Testis (tissue), 3 donors: ENCODE data around the gene VWA5B2. TPM values are rescaled to one million over a fixed set of nuclear protein-coding genes. Genes with fewer than 3 reads are reported as not detected.
"Not testable (repeated sequence)": the region's sequence is repeated elsewhere in the genome, so short reads cannot be mapped to it uniquely, and the experiment has no call there.

Experiments
- DNase-seq: peaks from one replicate; pipeline ENCODE4 v3.0.0-alpha.2; 2019
- H3K27ac ChIP-seq, 2 donors: fragments of 200-600 bp; sonication (generic); one replicate each; pipeline ENCODE4 v1.5.1; 2019
- H3K27me3 ChIP-seq: fragments of 200-600 bp; sonication (generic); one replicate; pipeline ENCODE4 v1.5.1; 2019
- H3K36me3 ChIP-seq: fragments of 200-600 bp; sonication (generic); one replicate; pipeline ENCODE4 v1.5.1; 2017; ENCODE audit warnings: low read depth; ENCODE audit errors: missing control alignments
- H3K4me1 ChIP-seq: fragments of 200-600 bp; sonication (generic); one replicate; pipeline ENCODE4 v1.5.1; 2019
- H3K4me3 ChIP-seq, 2 donors: fragments of 200-600 bp; sonication (generic); one replicate each; pipeline ENCODE4 v1.5.1; 2017 to 2019
- H3K9me3 ChIP-seq: fragments of 200-600 bp; sonication (generic); one replicate; pipeline ENCODE4 v1.5.1; 2017
- POLR2A ChIP-seq: fragments of 450-650 bp; IDR thresholded peaks from one replicate; pipeline ENCODE4 v1.6.1; 2017; ENCODE audit warnings: antibody characterized with exemption, mild to moderate bottlenecking, moderate library complexity
- WGBS, 2 donors: methylation state at CpG; one replicate each; pipeline ENCODE4 v1.1.5; 2018; 5-methylcytosine and 5-hydroxymethylcytosine counted together
- intact Hi-C: fragments of 100-400 bp; cut with DNase I; formaldehyde crosslinking; loops from one replicate; pipeline ENCODE4 v1.15.1; 2023; ENCODE audit warnings: low total_unique reads
- polyA plus RNA-seq: library from polyadenylated mRNA; stranded (reverse); fragments of 350-450 nt; fragmentation: Illumina TruSeq; extraction: RNeasy Lipid Tissue Mini Kit (QIAGEN cat#74804); gene quantifications from one replicate; pipeline ENCODE4 v1.2.3, GENCODE V29; 2014; ENCODE audit warnings: low read depth, low replicate concordance; ENCODE audit not compliant: insufficient read depth
- total RNA-seq, 2 donors: library from RNA; depleted of rRNA; stranded (reverse); fragments of >200 nt; gene quantifications; one replicate each; pipeline ENCODE4 v1.2.3, GENCODE V29; 2016
- TF ChIP-seq, protein P1 (sequence below), 3 experiments: fragments of 450-650 bp in 2 of 3; fragments of 200-600 bp in 1 of 3; sonication (generic) in 1 of 3; IDR thresholded peaks; one replicate each; pipeline ENCODE4 v1.5.1; 2016 to 2019; ENCODE audit warnings: antibody characterized with exemption in 3 of 3, mild to moderate bottlenecking in 2 of 3, moderate library complexity in 1 of 3

The VWA5B2 gene
- total and polyA plus RNA-seq, 3 donors from 2014 or later: 2.5 to 17.6 (median 13.8) TPM

GRCh38 chr3:184261270-184261853 lies 32.0 kb downstream of the VWA5B2 start, which contains the start of gene CAMK2N2:
Gene CAMK2N2, minus strand, starts transcription at chr3:184261553. Its CDS starts 268 bp downstream, at chr3:184261285.
- no peak within 1 kb of the TSS for H3K27ac ChIP-seq
- H3K27me3 ChIP-seq: no peaks in the 10 kb centered on the region
- H3K36me3 ChIP-seq: no peaks in the 10 kb centered on the region
- H3K4me1 ChIP-seq: peaks cover 25% of the 10 kb centered on the region
- no peak for TF ChIP-seq POLR2A
- TF ChIP-seq, protein P1, sequence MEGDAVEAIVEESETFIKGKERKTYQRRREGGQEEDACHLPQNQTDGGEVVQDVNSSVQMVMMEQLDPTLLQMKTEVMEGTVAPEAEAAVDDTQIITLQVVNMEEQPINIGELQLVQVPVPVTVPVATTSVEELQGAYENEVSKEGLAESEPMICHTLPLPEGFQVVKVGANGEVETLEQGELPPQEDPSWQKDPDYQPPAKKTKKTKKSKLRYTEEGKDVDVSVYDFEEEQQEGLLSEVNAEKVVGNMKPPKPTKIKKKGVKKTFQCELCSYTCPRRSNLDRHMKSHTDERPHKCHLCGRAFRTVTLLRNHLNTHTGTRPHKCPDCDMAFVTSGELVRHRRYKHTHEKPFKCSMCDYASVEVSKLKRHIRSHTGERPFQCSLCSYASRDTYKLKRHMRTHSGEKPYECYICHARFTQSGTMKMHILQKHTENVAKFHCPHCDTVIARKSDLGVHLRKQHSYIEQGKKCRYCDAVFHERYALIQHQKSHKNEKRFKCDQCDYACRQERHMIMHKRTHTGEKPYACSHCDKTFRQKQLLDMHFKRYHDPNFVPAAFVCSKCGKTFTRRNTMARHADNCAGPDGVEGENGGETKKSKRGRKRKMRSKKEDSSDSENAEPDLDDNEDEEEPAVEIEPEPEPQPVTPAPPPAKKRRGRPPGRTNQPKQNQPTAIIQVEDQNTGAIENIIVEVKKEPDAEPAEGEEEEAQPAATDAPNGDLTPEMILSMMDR (IDR thresholded peaks at IDR 0.05): no peak
- 2 to 3% methylated on average over 11 to 44 of the region's 67 CpGs for WGBS, 2 donors
- peak within 1 kb of the TSS; percentile 26 to 53 for H3K4me3 ChIP-seq
- DNase-seq: peak; percentile 56
- intact Hi-C loops: no loop called here
- H3K9me3 ChIP-seq: no peaks in the 10 kb centered on the region

- no peak overlapping the region for H3K27ac ChIP-seq
- TF ChIP-seq POLR2A: no peak
- TF ChIP-seq, protein P1 (IDR thresholded peaks at IDR 0.05): no peak
- H3K4me1 ChIP-seq: peaks cover 25% of the 10 kb centered on the region
- H3K4me3 ChIP-seq: peak overlapping the region in 1 of 2 donors; percentile 53
- DNase-seq: peak; percentile 34
- H3K9me3 ChIP-seq: no peaks in the 10 kb centered on the region
- no peaks in the 10 kb centered on the region for H3K36me3 ChIP-seq
- WGBS, 2 donors: 1 to 2% methylated on average over 33 to 64 of the region's 66 CpGs
- H3K27me3 ChIP-seq: no peaks in the 10 kb centered on the region
- intact Hi-C loops: no loop called here
Measured at GRCh38 chr3:184261854-184262763, 32.7 kb downstream of the VWA5B2 start.

DNA sequence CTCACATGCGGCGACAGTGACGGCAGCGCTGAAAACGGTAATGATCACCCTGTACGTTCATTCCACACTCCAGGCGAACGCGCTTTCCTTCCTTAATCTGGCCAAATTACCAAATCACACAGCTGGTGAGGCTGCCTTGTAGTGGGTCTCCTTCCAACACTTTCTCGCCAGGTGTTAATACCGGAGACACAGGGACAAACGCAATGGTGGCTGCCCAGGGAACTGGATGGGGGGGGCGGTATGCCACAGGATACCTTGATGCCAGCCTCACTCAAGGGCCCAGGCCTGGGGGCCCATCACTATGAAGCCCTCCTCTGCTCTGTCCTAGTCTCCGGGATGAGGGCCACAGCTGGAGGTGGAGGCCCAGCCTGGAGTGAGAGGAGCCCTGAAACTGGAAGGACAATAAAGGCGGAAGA lies 33.4 kb downstream of the VWA5B2 start:
- H3K4me1 ChIP-seq: peaks cover 25% of the 10 kb centered on the region
- no peak for DNase-seq
- WGBS, 2 donors: 11 to 27% methylated on average over 3 to 15 of the region's 15 CpGs

DNA sequence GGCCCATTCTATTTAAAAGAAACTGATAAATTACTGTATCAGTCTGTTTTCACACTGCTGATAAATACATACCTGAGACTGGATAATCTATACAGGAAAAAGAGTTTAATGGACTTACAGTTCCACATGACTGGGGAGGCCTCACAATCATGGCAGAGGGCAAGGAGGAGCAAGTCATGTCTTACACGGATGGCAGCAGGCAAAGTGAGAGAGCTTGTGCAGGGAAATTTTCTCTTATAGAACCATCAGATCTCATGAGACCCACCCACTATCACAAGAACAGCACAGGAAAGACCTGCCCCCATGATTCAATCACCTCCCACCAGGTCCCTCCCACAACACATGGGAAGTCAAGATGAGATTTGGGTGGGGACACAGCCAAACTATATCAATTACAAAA lies 37.9 kb downstream of the VWA5B2 start:
- H3K4me1 ChIP-seq, H3K4me3 ChIP-seq, H3K27ac ChIP-seq, H3K9me3 ChIP-seq, H3K27me3 ChIP-seq, intact Hi-C loops, H3K36me3 ChIP-seq, DNase-seq: not testable (repeated sequence)
- WGBS, 2 donors: 86 to 92% methylated on average over 1 of the region's 1 CpG

More for the DNA sequence above, 33.4 kb downstream of the VWA5B2 start:
- intact Hi-C loops: no loop called here
- Histone ChIP-seq H3K27me3 (no peaks in the 10 kb centered on the region), H3K36me3 (no peaks in the 10 kb centered on the region), H3K27ac (no peak overlapping the region), H3K9me3 (no peaks in the 10 kb centered on the region), H3K4me3 (no peak overlapping the region)
- TF ChIP-seq, protein P1 (IDR thresholded peaks at IDR 0.05): no peak
- no peak for TF ChIP-seq POLR2A

DNA sequence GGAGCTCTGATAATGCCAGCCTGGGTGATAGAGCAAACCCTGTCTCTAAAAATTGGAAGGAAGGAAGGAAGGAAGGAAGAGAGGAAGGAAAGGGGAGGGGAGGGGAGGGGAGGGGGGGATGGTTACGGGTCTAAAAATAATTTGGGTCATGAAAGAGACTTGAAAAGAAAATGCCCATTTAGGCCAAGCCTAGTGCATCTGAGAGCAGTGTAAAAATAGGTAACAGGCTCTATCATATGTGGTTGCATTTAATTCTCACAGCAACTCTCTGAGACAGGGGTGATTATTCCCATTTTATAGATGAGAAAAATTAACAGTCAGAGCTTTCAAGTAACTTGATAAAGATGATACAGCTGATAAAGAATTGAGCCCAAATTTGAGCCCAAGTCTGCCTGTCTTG lies 42.9 kb downstream of the VWA5B2 start:
- no peak for DNase-seq
- Histone ChIP-seq H3K36me3 (no peaks in the 10 kb centered on the region), H3K27ac (no peak overlapping the region), H3K4me3 (no peak overlapping the region), H3K9me3 (no peaks in the 10 kb centered on the region), H3K27me3 (no peaks in the 10 kb centered on the region), H3K4me1 (no peaks in the 10 kb centered on the region)
- WGBS, 2 donors: 33 to 58% methylated on average over 1 of the region's 1 CpG
- TF ChIP-seq, protein P1 (IDR thresholded peaks at IDR 0.05): no peak
- TF ChIP-seq POLR2A: no peak
- intact Hi-C loops: no loop called here
